Nucleus accumbens (tissue), 56 donors: Measurements from ENCODE around the gene TNFRSF1A.
A peak's percentile ranks its signal among the peaks of the same experiment; 100 is the strongest.
"Not testable (repeated sequence)": the region's sequence is repeated elsewhere in the genome, so short reads cannot be mapped to it uniquely, and the experiment has no call there.

ENCODE experiments used
- DNase-seq, 56 donors: peaks; one replicate each; lab custom pipeline; 2025; lab: John Stamatoyannopoulos, UW

Gene TNFRSF1A

GRCh38 chr12:6360578-6361490 lies 19.0 kb upstream of the TNFRSF1A start:
- no peak for DNase-seq

- DNase-seq: no peak
Observed at GRCh38 chr12:6360080-6360571, 18.2 kb upstream of the TNFRSF1A start.

- no peak for DNase-seq
Observed at GRCh38 chr12:6358881-6359280, 17.0 kb upstream of the TNFRSF1A start.

- no peak for DNase-seq
Observed at GRCh38 chr12:6356374-6356820, 14.5 kb upstream of the TNFRSF1A start.

DNA sequence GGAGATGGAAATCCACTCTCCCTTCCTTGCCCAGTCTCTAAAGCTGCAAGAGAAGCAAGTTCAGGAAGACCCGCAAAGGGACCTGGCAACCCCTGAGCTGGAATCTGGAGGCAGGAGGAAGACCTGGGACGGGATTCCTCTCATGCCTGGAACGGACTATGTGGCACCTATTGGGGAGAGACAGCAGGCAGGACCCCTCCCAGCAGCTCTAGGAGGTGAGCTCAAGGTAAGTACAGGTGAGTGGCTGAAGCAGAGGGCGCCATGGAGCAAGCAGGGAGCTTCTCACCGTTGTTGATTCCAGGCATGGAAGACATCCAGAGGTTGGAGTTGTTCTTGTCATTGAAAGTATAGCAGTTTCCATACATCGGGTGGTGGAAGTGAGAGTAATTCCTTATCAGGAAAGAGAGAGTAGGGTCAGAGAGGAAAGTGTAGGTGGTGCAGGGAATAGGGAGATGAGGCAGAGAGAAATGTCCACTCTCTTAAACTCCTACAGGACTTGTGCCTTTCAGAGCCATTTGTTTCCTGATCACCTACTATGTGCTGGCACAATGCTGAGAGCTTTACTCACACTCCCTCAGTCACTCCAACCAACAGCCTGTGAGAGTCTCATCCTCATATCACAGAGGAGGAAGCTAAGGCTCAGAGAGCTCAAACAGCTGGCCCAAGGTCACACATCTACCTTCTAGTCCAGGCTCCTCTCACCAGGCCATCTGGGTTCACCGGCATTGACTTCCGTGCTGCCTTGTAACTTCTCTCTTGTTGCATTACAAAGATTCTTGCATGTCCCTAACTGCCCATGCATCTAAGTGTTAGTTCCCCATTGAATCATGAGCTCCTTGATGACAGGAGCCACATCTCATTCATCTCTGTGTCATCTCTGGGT lies 13.9 kb upstream of the TNFRSF1A start:
- no peak for DNase-seq

GRCh38 chr12:6354495-6355393 lies 12.9 kb upstream of the TNFRSF1A start:
- DNase-seq: no peak

GRCh38 chr12:6352193-6353173 lies 10.6 kb upstream of the TNFRSF1A start:
- DNase-seq: peak in 1 of 56 donors; percentile 19

DNA sequence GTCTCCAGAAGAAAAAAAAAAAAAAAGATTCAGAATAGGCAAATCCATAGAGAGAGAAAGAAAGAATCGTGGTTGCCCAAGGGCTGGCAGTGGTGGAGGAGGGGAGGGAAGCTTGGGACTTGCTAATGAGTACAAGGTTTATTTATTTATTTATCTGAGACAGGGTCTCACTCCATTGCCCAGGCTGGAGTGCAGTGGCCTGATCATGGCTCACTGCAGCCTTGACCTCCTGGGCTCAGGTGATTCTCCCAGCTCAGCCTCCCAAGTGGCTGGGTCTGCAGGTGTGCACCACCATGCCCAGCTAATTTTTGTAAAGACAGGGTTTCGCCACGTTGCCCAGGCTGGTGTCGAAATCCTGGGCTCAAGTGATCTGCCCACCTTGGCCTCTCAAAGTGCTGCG lies 9.7 kb upstream of the TNFRSF1A start:
- no peak for DNase-seq

GRCh38 chr12:6347367-6348338 lies 5.8 kb upstream of the TNFRSF1A start:
- no peak for DNase-seq

DNA sequence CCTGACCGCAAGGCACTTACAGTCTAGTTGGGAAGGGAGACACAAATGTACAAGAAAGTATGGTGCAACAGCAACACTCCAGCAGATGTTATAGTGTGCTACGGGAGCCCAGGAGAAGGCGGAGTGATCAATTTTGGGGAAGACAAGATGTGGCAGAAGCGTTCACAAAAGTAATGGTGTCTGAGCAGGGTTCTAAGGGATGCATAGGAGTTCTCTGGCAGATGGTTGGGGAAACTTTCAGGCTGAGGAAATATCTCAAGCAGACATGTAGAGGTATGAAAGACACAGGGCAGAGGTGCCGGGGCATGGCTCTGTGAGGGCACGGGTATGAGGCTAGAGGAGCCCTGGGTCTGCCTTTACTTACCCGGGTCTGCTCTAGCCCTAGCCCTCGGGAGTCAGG lies 5.1 kb upstream of the TNFRSF1A start:
- no peak for DNase-seq

GRCh38 chr12:6346235-6346832 lies 4.5 kb upstream of the TNFRSF1A start:
- DNase-seq: no peak

GRCh38 chr12:6345319-6346091 lies 3.6 kb upstream of the TNFRSF1A start:
- DNase-seq: no peak

DNA sequence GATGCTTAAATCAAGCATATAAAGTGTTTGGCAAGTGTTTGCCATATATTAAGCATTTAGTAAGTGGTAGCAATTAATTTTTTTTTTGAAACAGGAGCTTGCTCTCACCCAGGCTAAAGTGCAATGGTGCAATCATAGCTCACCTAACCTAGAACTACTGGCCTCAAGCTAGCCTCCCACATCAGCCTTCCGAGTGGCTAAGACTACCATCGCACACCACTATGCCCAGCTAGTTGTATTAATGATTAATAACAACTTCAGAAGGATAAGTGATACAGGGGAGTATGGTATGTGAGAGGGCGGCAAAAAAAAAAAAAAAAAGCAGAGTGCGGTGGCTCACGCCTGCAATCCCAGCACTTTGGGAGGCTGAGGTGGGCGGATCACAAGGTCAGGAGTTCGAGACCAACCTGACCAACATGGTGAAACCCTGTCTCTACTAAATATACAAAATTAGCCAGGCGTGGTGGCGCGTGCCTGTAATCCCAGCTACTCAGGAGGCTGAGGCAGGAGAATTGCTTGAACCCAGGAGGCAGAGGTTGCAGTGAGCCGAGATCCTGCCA lies 2.3 kb upstream of the TNFRSF1A start:
- DNase-seq: not testable (repeated sequence)

- DNase-seq: no peak
Observed at GRCh38 chr12:6343518-6343917, 1.6 kb upstream of the TNFRSF1A start.

GRCh38 chr12:6342140-6342889 lies 439 bp upstream of the TNFRSF1A start:
- DNase-seq: no peak
